Activated CD4-positive, alpha-beta T cell treated with anti-CD3 and anti-CD28 coated beads, Interleukin-2, amount 50 U/mL, for 48 hours (primary cell): ENCODE data around the gene AMMECR1.

Experiments used
- DNase-seq, 2 experiments: peaks; one replicate each; pipeline ENCODE4 v3.0.0-alpha.2; 2020

Gene AMMECR1

GRCh38 chrX:110208092-110208491 is 109.8 kb downstream of the AMMECR1 start:
- DNase-seq, result no peak

DNA sequence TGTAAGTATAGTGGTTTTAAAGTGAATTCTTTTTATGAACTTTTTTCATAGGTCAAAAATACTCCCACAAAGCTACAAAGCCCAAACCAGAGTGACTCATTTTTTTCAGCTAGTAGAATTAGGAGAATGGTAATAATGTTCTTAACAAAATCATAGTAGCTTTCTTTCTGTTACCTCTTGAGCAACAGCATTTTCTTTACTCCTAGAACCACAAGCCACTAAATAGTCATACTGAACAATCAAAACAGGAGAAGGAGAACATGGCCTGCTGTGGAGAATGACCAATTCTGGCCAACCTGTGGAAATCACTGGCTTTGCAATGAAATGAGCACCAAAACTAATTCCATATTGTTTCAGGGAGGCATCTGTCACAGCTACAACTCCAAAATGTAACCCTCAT is 112.9 kb downstream of the AMMECR1 start:
- DNase-seq, result no peak

- no peak for DNase-seq
Observed at GRCh38 chrX:110201799-110202198, 116.1 kb downstream of the AMMECR1 start.

DNA sequence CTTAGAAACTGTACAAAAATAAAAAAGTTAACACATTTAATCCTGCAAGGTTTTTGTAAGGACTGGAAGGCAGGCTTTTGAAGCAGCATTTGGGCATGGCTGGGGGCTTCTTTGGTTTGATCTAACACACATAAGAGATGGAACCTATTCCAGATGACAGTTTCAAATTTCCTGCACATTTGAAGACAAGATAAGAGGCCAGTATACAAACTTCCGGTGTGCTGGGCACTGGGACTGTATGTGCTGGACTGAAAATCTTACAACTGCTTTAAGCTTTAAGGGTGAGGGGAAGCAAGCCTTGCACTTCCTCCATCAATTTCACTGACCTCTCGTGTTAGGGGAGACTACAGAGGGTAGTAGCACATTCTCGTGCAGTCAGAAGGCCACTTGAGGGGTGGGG is 122.9 kb downstream of the AMMECR1 start:
- no peak for DNase-seq

DNA sequence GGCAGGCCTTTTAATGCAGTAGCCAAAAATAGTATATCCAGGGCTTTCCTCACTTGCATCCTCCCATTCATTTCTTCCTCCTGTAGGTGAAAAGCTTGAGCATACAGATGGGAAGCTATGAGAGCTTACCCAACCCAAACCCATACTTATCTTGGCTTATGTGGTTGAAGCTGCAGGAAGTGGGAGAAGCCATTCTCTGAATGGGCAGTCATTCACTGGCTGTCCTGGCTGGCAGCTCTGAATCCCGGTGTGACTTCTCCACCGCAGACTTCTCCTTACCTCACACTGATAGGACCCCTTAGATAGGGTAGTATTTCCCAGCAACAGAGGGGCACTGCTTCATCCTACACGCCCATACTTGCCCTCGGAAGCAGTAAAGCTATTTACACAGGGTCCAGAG is 125.4 kb downstream of the AMMECR1 start:
- DNase-seq, result no peak

GRCh38 chrX:110188701-110189558 is 129.0 kb downstream of the AMMECR1 start:
- DNase-seq, result no peak

- DNase-seq, result no peak
Observed at GRCh38 chrX:110183314-110183713, 134.6 kb downstream of the AMMECR1 start.

DNA sequence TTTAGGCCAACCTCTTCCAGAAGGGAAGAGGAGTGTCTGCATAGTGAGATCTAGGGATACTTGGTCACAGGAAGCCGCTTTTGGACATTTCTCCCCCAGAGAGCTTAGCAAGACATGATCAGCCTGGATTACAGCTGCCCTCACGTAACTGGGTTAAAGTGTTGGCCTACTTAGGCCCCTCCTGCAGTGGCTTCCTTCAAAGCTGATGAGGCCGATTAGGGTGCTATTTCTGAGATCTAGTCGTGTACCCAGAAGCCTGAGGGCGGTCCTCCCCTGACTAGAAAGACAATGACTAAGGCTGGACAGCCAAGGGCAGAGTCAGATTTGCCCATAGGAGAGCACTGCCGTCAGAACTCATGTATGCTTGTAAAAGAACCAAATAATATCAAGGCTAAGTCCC is 135.0 kb downstream of the AMMECR1 start:
- DNase-seq, result no peak

DNA sequence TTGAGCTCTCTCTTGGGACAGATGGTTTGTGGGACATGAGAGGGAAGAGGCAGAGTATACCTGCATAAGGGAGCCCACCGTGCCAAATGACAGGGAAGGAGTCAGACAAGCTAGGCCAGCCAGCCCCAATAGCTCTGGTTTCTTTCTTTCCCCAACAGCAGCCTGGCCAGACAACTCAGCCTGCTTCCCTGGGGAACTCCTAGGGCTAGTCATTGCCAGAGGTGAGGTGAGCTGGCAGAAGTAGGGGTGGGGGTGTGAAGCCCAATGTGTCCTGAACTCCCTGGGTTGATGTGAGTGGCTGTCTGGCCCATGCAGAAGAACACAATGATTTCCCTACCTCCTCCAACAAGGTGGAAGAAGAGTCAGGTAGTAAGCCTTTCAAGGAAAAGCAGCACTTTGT is 135.5 kb downstream of the AMMECR1 start:
- no peak for DNase-seq

- DNase-seq, result no peak
Observed at GRCh38 chrX:110181459-110182137, 136.3 kb downstream of the AMMECR1 start.

GRCh38 chrX:110180928-110181310 is 137.0 kb downstream of the AMMECR1 start:
- no peak for DNase-seq

DNA sequence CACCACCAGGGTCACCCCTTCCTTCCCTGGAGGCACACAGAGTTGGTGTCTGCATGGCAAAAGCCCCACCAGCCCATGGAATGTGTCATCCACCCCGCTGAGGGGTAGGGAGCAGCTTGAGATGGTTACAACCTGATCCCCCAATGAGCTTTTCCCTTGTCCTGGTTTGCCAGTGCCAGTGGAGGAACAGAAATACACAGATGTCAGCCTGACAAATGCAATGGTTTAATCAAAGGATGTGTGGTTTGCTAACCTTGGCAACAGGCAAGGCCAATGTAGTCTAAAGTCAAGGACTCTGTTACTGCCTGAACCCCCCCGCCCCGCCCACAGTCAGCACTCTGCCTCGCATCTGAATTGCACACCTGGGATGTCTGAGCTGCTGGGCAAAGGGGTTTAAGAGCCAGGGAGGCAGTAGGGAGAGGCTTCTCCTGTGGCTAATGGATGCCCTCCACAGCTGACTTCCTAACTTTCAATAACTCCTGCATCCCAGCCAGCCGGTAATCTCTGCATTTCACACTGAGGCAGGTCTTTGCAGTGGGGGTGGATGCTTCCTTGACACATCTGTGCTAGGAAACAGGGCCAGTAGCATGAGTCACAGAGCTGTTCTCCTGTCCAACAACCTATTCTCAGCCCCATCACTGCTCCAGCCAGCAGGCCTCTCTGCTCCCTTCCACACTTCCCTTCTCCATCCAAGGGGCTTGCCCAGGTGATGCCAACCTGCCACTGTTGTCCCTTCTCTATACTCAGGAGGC is 137.5 kb downstream of the AMMECR1 start:
- no peak for DNase-seq

- no peak for DNase-seq
Observed at GRCh38 chrX:110178179-110178865, 139.6 kb downstream of the AMMECR1 start.

DNA sequence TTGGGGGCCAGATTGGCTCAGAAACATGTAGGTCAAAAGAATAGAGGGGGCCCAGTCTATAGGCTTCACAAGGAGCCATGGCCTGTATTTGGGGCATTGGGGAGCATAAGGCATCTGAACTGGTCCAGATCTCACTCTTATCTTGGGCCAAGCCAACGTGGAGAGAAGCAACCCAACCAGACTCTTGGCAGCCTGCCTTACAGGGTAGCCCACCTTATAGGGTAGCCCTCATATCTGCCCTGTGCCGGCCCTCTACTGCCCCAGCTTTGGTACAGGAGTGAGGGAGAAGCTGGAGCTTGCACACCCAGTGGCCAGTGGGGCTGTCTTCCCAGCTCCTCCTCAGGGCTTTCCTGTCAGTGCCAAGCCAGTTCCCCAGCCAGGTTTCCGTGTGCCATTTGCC is 142.2 kb downstream of the AMMECR1 start:
- DNase-seq, result no peak

GRCh38 chrX:110175146-110175545 is 142.7 kb downstream of the AMMECR1 start:
- no peak for DNase-seq

- no peak for DNase-seq
Observed at GRCh38 chrX:110173192-110174175, 144.4 kb downstream of the AMMECR1 start.

DNA sequence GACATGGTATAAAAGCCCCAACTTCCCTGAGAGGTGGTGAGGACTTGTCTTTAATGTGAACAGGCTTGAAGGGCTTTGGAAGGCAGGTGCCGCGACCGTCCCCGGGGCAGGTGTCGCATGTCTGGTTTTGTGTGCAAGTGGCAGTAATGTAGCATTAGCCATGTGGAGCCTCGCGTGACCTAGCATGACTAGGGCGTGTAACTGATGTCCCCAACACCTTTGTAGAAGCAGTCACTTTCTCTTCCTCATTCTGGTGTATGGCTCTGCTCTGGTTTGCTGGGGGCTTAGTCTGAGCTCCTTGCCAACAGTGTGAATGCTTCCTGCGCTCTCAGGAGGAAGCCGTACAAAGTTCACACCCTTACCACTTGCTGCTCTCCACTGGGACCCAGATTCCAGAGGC is 145.7 kb downstream of the AMMECR1 start:
- DNase-seq, result no peak

- no peak for DNase-seq
Observed at GRCh38 chrX:110171442-110171841, 146.4 kb downstream of the AMMECR1 start.

DNA sequence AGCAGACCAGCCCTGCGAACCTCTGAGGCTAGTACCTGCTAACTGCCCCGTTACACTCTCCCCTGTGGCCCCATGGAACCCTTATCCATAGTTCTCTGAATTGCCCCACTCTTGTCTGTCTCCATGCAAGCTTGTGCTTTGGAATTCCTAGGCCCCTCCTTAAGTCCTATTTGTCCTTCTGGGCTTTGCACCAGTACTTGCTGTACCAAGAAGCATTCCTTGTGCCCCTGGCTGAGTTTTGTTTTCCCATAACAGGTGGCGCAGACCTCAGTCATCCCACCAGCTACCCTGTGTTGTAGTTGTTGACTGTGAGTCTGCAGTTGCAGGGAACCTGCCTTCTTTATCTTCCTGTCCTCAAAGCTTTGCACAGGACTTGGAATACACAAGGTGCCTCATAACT is 147.9 kb downstream of the AMMECR1 start:
- DNase-seq, result no peak

DNA sequence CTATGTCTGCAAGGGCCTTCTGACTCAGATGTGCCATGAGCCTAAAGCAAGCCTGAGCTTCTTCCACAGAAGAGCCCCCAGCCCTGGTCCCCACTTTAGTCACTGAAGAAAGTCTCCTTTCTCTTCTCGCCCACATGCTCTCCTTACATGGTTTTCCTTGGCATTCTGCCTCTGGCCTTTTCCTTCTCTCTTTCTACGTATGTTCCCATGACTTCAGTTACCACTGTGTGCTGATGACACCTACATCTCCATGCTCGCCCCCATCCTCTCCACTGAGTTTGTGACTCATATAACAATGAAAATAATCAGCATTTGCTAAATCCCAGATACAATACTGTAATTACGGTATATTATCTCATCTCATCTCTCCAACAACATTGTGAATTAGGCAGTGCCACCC is 149.3 kb downstream of the AMMECR1 start:
- no peak for DNase-seq

DNA sequence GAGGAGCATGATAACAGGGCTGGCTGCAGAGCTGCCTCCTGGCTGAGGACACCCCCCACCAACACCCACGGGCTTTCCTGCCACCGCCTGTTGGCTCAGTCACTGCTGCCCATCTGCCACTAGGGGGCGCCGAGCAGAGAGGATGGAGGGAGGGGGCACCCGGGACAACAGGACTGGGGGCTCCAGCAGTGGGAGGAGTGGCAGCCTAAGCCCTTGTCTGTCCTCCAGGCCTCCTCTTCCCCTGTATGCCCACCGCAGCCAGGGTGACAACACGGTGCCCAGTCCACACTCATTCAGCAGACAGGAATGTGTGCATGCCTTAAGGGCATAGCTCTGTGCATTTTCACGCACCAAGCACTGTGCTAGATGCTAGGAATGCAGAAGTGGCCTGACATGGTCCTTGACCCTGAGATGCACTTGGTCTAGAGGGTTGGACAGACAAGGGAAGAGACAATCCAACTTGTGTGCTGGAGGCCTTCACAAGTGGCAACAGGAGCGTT is 149.9 kb downstream of the AMMECR1 start:
- peak; percentile 43 to 48 for DNase-seq

GRCh38 chrX:110163488-110163887 is 154.4 kb downstream of the AMMECR1 start:
- no peak for DNase-seq
